Activated CD8-positive, alpha-beta memory T cell treated with anti-CD3 and anti-CD28 coated beads, Interleukin-2, amount 10 ng/mL, durations not matched to agents 7 days and 5 days (primary cell): Measurements from ENCODE around the gene CFAP99. TPM values are rescaled to one million over a fixed set of nuclear protein-coding genes. Genes with fewer than 3 reads are reported as not detected.

Experiments
- ATAC-seq: fragments of 150-1000 bp; cut with Tn5 transposase; one replicate; pipeline ENCODE4 v1.10.0; 2021; ENCODE audit warnings: moderate library complexity
- CTCF ChIA-PET: fragments of 350-600 bp; sonication (Branson Sonifier 250); formaldehyde crosslinking; loops from one replicate; lab custom pipeline; 2021; ENCODE audit warnings: antibody characterized with exemption; lab: Charles Lee
- DNase-seq: peaks from one replicate; pipeline ENCODE4 v3.0.0-alpha.2; 2020
- H3K27ac Mint-ChIP-seq: one replicate; pipeline ENCODE4 v1.8.0; 2021; ENCODE audit warnings: mild to moderate bottlenecking, mixed read lengths
- H3K27me3 Mint-ChIP-seq: one replicate; pipeline ENCODE4 v1.8.0; 2021; ENCODE audit warnings: mixed read lengths
- H3K36me3 Mint-ChIP-seq: one replicate; pipeline ENCODE4 v1.8.0; 2021; ENCODE audit warnings: mild to moderate bottlenecking, mixed read lengths
- H3K4me1 Mint-ChIP-seq: one replicate; pipeline ENCODE4 v1.8.0; 2021; ENCODE audit warnings: mixed read lengths
- H3K4me3 Mint-ChIP-seq: one replicate; pipeline ENCODE4 v1.8.0; 2021; ENCODE audit warnings: mild to moderate bottlenecking, moderate library complexity, mixed read lengths
- H3K9me3 Mint-ChIP-seq: one replicate; pipeline ENCODE4 v1.8.0; 2022; ENCODE audit warnings: low read depth, mixed read lengths
- total RNA-seq, 2 experiments: library from RNA; stranded (reverse); gene quantifications; one replicate each; pipeline ENCODE4 v1.2.3, GENCODE V29; 2021

CFAP99 gene
- total RNA-seq, 2 experiments from 2014 or later = not detected

DNA sequence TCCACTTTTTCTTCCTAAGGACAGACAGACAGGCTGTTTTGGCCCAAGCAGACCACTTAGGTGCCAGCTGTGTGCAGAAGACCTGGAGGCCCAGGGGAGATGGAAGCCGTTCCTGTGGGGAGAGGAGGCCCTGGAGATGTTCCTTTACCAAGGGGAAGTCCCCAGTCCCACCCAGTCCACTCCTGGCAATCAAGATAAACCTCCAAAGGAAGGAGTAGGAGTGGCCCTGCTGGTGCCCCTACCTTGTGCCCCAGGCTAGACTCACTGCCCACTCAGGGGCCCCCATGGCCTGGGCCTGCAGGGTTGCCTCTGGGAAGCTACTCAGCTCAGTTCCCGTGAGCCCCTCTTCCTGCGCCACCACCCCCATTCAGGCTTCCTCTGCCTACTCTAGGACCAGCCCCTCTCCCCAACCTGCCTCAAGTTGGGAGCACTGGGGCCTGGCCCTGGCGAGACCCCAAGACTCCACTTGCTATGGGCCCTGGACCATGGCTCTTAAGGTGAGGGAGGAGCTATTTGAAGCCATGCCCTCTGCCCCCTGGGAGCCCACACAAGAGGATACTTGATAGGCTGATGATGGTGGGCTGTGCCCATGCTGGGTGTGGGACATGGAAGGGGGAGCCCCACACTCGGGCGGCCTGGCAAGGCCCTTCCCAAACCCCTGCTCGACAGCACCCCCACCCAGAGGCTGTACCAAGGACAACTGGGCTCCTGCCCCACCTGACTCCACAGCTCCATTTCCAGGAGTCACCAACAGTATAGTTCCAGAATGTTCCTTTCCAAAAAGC is 25.4 kb downstream of the CFAP99 start:
- ATAC-seq = no peak
- CTCF ChIA-PET = interaction anchor here (1.7 to 7.9 kb wide), 2 partner anchors 18 to 225 kb away, joined by 5 to 71 read pairs; no protein-coding TSS in a partner anchor

DNA sequence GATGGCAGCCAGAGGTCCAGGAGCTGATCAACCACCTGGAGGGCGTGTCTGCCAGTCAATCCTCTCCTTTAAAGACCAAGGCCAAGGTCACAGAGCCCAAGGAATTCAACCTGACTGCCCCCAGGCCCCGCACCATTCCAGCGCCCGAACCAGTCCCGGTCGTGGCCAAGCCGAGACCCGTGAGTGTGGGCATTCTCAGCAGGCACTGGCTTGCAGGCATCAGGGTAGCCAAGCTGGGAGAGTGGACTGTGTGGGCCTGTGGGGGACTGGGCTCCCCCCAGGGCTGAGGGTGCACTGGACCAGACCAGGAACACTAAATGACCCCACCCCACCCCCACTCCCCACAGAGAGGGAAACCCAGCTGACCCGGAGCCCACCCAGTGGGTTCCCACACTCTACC is 26.4 kb downstream of the CFAP99 start:
- H3K4me3 Mint-ChIP-seq = no peak overlapping the region
- no peaks in the 10 kb centered on the region for H3K36me3 Mint-ChIP-seq
- no peak for ATAC-seq
- H3K9me3 Mint-ChIP-seq = no peaks in the 10 kb centered on the region
- CTCF ChIA-PET = interaction anchor here (1.7 to 7.9 kb wide), 2 partner anchors 17 to 226 kb away, joined by 5 to 71 read pairs; no protein-coding TSS in a partner anchor
- peaks cover 3% of the 10 kb centered on the region for H3K4me1 Mint-ChIP-seq
- H3K27ac Mint-ChIP-seq = no peak overlapping the region
- no peaks in the 10 kb centered on the region for H3K27me3 Mint-ChIP-seq
- DNase-seq = no peak

More for the DNA sequence above, 25.4 kb downstream of the CFAP99 start:
- Mint-ChIP-seq H3K4me3 (no peak overlapping the region), H3K36me3 (no peaks in the 10 kb centered on the region), H3K4me1 (peaks cover 3% of the 10 kb centered on the region), H3K27ac (no peak overlapping the region), H3K9me3 (no peaks in the 10 kb centered on the region), H3K27me3 (no peaks in the 10 kb centered on the region)
- no peak for DNase-seq

DNA sequence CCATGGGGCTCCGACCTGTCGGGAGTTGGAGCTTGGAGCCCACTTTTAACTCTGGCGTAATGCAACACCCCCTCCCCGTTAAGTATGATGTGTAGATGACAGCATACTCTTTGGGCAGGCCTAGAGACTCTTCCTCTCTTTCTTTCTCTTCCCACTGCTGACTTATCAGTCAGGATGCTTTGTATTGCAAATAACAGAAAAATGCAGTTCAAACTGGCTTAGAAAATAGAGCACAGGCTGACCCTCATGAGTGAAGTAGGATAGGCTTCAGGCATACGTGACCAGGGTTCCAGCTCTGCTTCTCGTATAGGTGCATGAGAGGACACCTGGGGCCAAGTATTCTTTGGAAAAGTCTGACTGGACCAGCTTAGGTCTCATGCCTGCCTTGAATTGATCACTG is 26.8 kb downstream of the CFAP99 start:
- no peak overlapping the region for H3K27ac Mint-ChIP-seq

DNA sequence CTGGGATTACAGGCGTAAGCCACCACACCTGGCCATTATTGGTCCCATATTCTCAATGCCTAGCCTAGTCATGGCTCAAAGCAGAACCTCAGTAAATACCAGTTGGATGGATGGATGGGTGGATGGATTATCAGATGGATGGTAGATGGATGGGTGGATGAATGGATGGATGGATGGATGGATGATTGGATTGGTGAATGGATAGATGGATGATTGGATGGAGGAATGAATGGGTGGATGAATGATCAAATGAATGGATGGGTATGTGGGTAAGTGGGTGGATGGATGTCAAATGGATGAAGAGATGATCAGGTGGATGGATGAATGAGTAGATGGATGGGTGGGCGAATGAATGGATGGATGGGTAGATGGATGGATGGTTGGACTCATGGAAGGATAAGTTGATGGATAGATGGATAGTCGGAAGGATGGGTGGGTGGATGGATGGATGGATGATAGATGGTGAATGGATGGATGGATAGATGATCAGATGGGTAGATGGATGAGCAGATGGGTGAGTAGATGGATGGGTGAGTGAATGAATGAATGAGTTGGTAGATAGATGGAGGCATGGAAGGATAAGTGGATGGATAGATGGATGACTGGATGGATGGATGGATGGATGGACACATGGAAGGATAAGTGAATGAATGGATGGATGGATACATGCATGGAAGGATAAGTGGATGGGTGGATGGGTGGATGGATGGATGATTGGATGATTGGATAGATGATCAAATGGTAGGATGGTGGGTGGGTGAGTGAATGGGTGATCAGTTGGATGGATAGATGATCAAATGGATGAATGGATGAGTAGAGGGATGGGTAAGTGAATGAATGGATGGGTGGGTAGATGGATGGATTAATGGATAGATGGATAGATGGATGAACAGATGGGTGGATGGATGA is 28.2 kb downstream of the CFAP99 start:
- Mint-ChIP-seq H3K4me3 (no peak overlapping the region), H3K27ac (no peak overlapping the region), H3K4me1 (no peaks in the 10 kb centered on the region), H3K27me3 (no peaks in the 10 kb centered on the region), H3K36me3 (no peaks in the 10 kb centered on the region), H3K9me3 (no peaks in the 10 kb centered on the region)
- DNase-seq = no peak
- ATAC-seq = no peak
- CTCF ChIA-PET = interaction anchor here (7.9 kb wide), 1 partner anchor 228 kb away, joined by 71 read pairs; no protein-coding TSS in a partner anchor

More for the DNA sequence above, 26.8 kb downstream of the CFAP99 start:
- no peaks in the 10 kb centered on the region for H3K9me3 Mint-ChIP-seq
- no peaks in the 10 kb centered on the region for H3K27me3 Mint-ChIP-seq
- H3K4me3 Mint-ChIP-seq = no peak overlapping the region
- H3K36me3 Mint-ChIP-seq = no peaks in the 10 kb centered on the region
- ATAC-seq (no peak), DNase-seq (no peak)
- CTCF ChIA-PET = interaction anchor here (1.7 to 7.9 kb wide), 2 partner anchors 17 to 227 kb away, joined by 5 to 71 read pairs; no protein-coding TSS in a partner anchor
- H3K4me1 Mint-ChIP-seq = peaks cover 3% of the 10 kb centered on the region

DNA sequence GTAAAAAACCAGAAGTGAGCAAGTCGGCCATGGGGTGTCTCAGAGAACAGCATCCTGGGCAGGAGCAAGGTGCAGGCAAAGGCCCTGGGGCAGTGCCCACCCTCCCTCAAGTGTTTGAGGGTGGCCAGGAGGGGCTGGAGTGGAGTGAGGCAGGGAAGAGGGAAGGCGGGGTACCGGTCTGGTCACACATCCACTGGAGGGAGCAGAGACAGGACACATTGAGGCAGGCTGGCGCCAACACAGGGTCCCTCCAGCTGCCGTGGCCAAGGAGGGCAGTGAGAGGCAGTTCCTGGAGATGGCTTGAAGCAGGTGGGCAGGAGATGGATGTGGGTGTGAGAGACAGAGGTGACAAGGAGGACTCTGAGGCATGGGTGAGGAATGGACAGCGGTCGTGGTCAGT is 29.8 kb downstream of the CFAP99 start:
- Mint-ChIP-seq H3K4me3 (no peak overlapping the region), H3K36me3 (no peaks in the 10 kb centered on the region), H3K9me3 (no peaks in the 10 kb centered on the region), H3K4me1 (no peaks in the 10 kb centered on the region), H3K27ac (no peak overlapping the region), H3K27me3 (no peaks in the 10 kb centered on the region)
- CTCF ChIA-PET = no interaction called here
- ATAC-seq (no peak), DNase-seq (no peak)

GRCh38 chr4:2449051-2449450 is 30.3 kb downstream of the CFAP99 start:
- CTCF ChIA-PET = interaction anchor here (0.8 to 1.1 kb wide), 2 partner anchors 14 to 229 kb away, joined by 3 read pairs; no protein-coding TSS in a partner anchor
- H3K4me1 Mint-ChIP-seq = no peaks in the 10 kb centered on the region
- no peaks in the 10 kb centered on the region for H3K36me3 Mint-ChIP-seq
- DNase-seq (no peak), ATAC-seq (no peak)
- H3K9me3 Mint-ChIP-seq = no peaks in the 10 kb centered on the region
- no peak overlapping the region for H3K27ac Mint-ChIP-seq
- no peak overlapping the region for H3K4me3 Mint-ChIP-seq
- H3K27me3 Mint-ChIP-seq = no peaks in the 10 kb centered on the region

GRCh38 chr4:2449511-2450392 is 31.0 kb downstream of the CFAP99 start:
- Mint-ChIP-seq H3K27ac (no peak overlapping the region), H3K9me3 (no peaks in the 10 kb centered on the region), H3K4me3 (no peak overlapping the region), H3K36me3 (no peaks in the 10 kb centered on the region), H3K4me1 (no peaks in the 10 kb centered on the region), H3K27me3 (no peaks in the 10 kb centered on the region)
- no peak for ATAC-seq
- CTCF ChIA-PET = interaction anchor here (0.8 to 2.2 kb wide), 3 partner anchors 8 to 230 kb away, joined by 3 to 10 read pairs (median 3); no protein-coding TSS in a partner anchor
- DNase-seq = no peak

- CTCF ChIA-PET = interaction anchor here (1.1 to 2.2 kb wide), 2 partner anchors 9 to 231 kb away, joined by 3 to 10 read pairs; no protein-coding TSS in a partner anchor
- DNase-seq = no peak
Measured at GRCh38 chr4:2450394-2451035, 31.8 kb downstream of the CFAP99 start.

GRCh38 chr4:2451036-2451520 is 32.3 kb downstream of the CFAP99 start:
- H3K36me3 Mint-ChIP-seq = no peaks in the 10 kb centered on the region
- H3K27me3 Mint-ChIP-seq = no peaks in the 10 kb centered on the region
- H3K27ac Mint-ChIP-seq = no peak overlapping the region
- H3K4me1 Mint-ChIP-seq = no peaks in the 10 kb centered on the region
- H3K9me3 Mint-ChIP-seq = no peaks in the 10 kb centered on the region
- DNase-seq (no peak), ATAC-seq (no peak)
- CTCF ChIA-PET = interaction anchor here (2.2 kb wide), 1 partner anchor 9 kb away, joined by 10 read pairs; no protein-coding TSS in a partner anchor
- H3K4me3 Mint-ChIP-seq = no peak overlapping the region

More at GRCh38 chr4:2450394-2451035, 31.8 kb downstream of the CFAP99 start:
- no peaks in the 10 kb centered on the region for H3K4me1 Mint-ChIP-seq
- H3K4me3 Mint-ChIP-seq = no peak overlapping the region
- no peaks in the 10 kb centered on the region for H3K9me3 Mint-ChIP-seq
- H3K27me3 Mint-ChIP-seq = no peaks in the 10 kb centered on the region
- no peak overlapping the region for H3K27ac Mint-ChIP-seq
- H3K36me3 Mint-ChIP-seq = no peaks in the 10 kb centered on the region
- no peak for ATAC-seq

- ATAC-seq (no peak), DNase-seq (no peak)
- Mint-ChIP-seq H3K9me3 (no peaks in the 10 kb centered on the region), H3K4me3 (no peak overlapping the region), H3K4me1 (no peaks in the 10 kb centered on the region), H3K27ac (no peak overlapping the region), H3K36me3 (no peaks in the 10 kb centered on the region), H3K27me3 (no peaks in the 10 kb centered on the region)
- CTCF ChIA-PET = interaction anchor here (2.2 kb wide), 1 partner anchor 10 kb away, joined by 10 read pairs; no protein-coding TSS in a partner anchor
Measured at GRCh38 chr4:2451821-2452785, 33.3 kb downstream of the CFAP99 start.
